B cell (primary cell): ENCODE results near the gene HSDL2. TPM values are rescaled to one million over a fixed set of nuclear protein-coding genes. Genes with fewer than 3 reads are reported as not detected.

ENCODE experiments used
- ATAC-seq: fragments of 200-7000 bp; cut with Tn5 transposase; one replicate; pipeline ENCODE4 v1.10.0; 2021; ENCODE audit warnings: low read depth, mild to moderate bottlenecking, moderate number of reproducible peaks, moderate library complexity
- CTCF ChIA-PET: fragments of 350-600 bp; sonication (Branson Sonifier 250); formaldehyde crosslinking; loops from one replicate; lab custom pipeline; 2021; ENCODE audit warnings: antibody characterized with exemption, inconsistent platforms; lab: Charles Lee
- POLR2A ChIA-PET: fragments of 350-600 bp; sonication (Branson Sonifier 250); formaldehyde crosslinking; loops from one replicate; lab custom pipeline; 2021; ENCODE audit warnings: antibody characterized with exemption; lab: Charles Lee
- DNase-seq: peaks from one replicate; pipeline ENCODE4 v3.0.0; 2013
- H2AFZ ChIP-seq: 2 replicates; pipeline ENCODE4 v1.6.1; 2012; ENCODE audit warnings: mild to moderate bottlenecking, low read depth, low read length; ENCODE audit not compliant: insufficient read depth, poor library complexity, severe bottlenecking
- H3K27ac ChIP-seq, 2 donors: 1 replicate in 1 of 2; 2 replicates in 1 of 2; pipeline ENCODE4 v1.5.1; 2012 to 2013; ENCODE audit warnings: low read length in 2 of 2, mild to moderate bottlenecking in 2 of 2, moderate library complexity in 1 of 2
- H3K27me3 ChIP-seq, 4 experiments: fragments of 200-600 bp in 1 of 4; sonication (generic) in 1 of 4; replicated peaks in 1 of 4; 1 replicate in 2 of 4; 2 replicates in 2 of 4; pipeline versions ENCODE4 v1.6.1 to v1.7.0; 2013 to 2016; ENCODE audit warnings: low read length in 3 of 4, mild to moderate bottlenecking in 2 of 4, mixed read lengths in 1 of 4, moderate library complexity in 1 of 4; ENCODE audit not compliant: insufficient read depth in 4 of 4, control insufficient read depth in 3 of 4; ENCODE audit errors: control extremely low read depth in 1 of 4
- H3K36me3 ChIP-seq, 2 experiments: replicated peaks in 1 of 2; 1 replicate in 1 of 2; 2 replicates in 1 of 2; pipeline versions ENCODE4 v1.6.1 to v1.7.1; 2013; ENCODE audit warnings: low read length in 1 of 2; ENCODE audit not compliant: insufficient read depth in 2 of 2, control insufficient read depth in 1 of 2; ENCODE audit errors: control extremely low read depth in 1 of 2, extremely low read depth in 1 of 2
- H3K4me1 ChIP-seq, 2 donors: fragments of 200-600 bp in 1 of 2; sonication (generic) in 1 of 2; 1 replicate in 1 of 2; 2 replicates in 1 of 2; pipeline versions ENCODE4 v1.5.1 to v1.6.1; 2013 to 2017; ENCODE audit warnings: low read length in 2 of 2; ENCODE audit not compliant: control insufficient read depth in 2 of 2, insufficient read depth in 2 of 2
- H3K4me2 ChIP-seq: replicated peaks from 2 replicates; pipeline ENCODE3; 2012; ENCODE audit warnings: mild to moderate bottlenecking, low read depth, low read length; ENCODE audit not compliant: poor library complexity, severe bottlenecking
- H3K4me3 ChIP-seq, 5 experiments: fragments of 200-600 bp in 1 of 5; sonication (generic) in 1 of 5; 1 replicate in 3 of 5; 2 replicates in 2 of 5; pipeline versions ENCODE4 v1.5.1 to v1.7.0; 2011 to 2016; ENCODE audit warnings: low read length in 4 of 5, mild to moderate bottlenecking in 4 of 5, low read depth in 2 of 5, control low read depth in 1 of 5, moderate library complexity in 1 of 5; ENCODE audit not compliant: insufficient read depth in 1 of 5; ENCODE audit errors: control extremely low read depth in 1 of 5, extremely low read depth in 1 of 5
- H3K79me2 ChIP-seq: fragments of 200-600 bp; sonication (generic); one replicate; pipeline ENCODE4 v1.6.0; 2016; ENCODE audit warnings: low read length; ENCODE audit not compliant: control insufficient read depth, insufficient read depth
- H3K9ac ChIP-seq: fragments of 200-600 bp; sonication (generic); 2 replicates; pipeline ENCODE4 v1.6.1; 2017; ENCODE audit warnings: mild to moderate bottlenecking, low read length, moderate library complexity
- H3K9me3 ChIP-seq, 3 donors: one replicate each; pipeline versions ENCODE4 v1.6.1 to v1.7.1; 2013; ENCODE audit warnings: low read length in 2 of 3; ENCODE audit not compliant: control insufficient read depth in 2 of 3, insufficient read depth in 1 of 3; ENCODE audit errors: control extremely low read depth in 1 of 3
- H4K20me1 ChIP-seq: 2 replicates; pipeline ENCODE4 v1.6.0; 2012; ENCODE audit warnings: mild to moderate bottlenecking, low read length; ENCODE audit not compliant: insufficient read depth, control insufficient read depth, poor library complexity, severe bottlenecking
- H3K27ac Mint-ChIP-seq: one replicate; pipeline ENCODE4 v1.8.0; 2021; ENCODE audit warnings: mixed read lengths
- H3K27me3 Mint-ChIP-seq: one replicate; pipeline ENCODE4 v1.8.0; 2021; ENCODE audit warnings: mixed read lengths
- H3K4me1 Mint-ChIP-seq: one replicate; pipeline ENCODE4 v1.8.0; 2021; ENCODE audit warnings: mixed read lengths
- H3K4me3 Mint-ChIP-seq: one replicate; pipeline ENCODE4 v1.8.0; 2021; ENCODE audit warnings: mixed read lengths
- H3K9me3 Mint-ChIP-seq: one replicate; pipeline ENCODE4 v1.8.0; 2022; ENCODE audit warnings: mixed read lengths; ENCODE audit not compliant: insufficient read depth
- EZH2 ChIP-seq: IDR thresholded peaks from 2 replicates; pipeline ENCODE4 v1.6.1; 2012; ENCODE audit warnings: borderline replicate concordance, low read depth, mild to moderate bottlenecking, moderate library complexity, low read length; ENCODE audit not compliant: insufficient read depth, poor library complexity, severe bottlenecking
- WGBS: methylation state at CpG from one replicate; pipeline ENCODE4 v1.1.5; 2013; ENCODE audit warnings: missing lambda C conversion rate; ENCODE audit not compliant: insufficient coverage; 5-methylcytosine and 5-hydroxymethylcytosine counted together
- intact Hi-C: fragments of 100-400 bp; cut with micrococcal nuclease; formaldehyde crosslinking; loops from one replicate; pipeline ENCODE4 v1.10.0; 2022
- polyA plus RNA-seq: library from polyadenylated mRNA; depleted of rRNA; stranded (reverse); fragments of >200 nt; gene quantifications from 2 replicates; pipeline ENCODE4 v1.2.3, GENCODE V29; 2012
- total RNA-seq, 2 donors: library from RNA; stranded (reverse); fragments of 120-200 nt in 1 of 2; gene quantifications; 1 replicate in 1 of 2; 2 replicates in 1 of 2; pipeline versions ENCODE4 v1.2.3 to v1.2.4, GENCODE V29; 2013 to 2022
- TF ChIP-seq, protein P1 (sequence below): fragments of 200-600 bp; IDR thresholded peaks from one replicate; pipeline ENCODE4 v1.8.0; 2022; ENCODE audit warnings: antibody characterized with exemption, mild to moderate bottlenecking

HSDL2 gene
- total and polyA plus RNA-seq, 2 donors (not counting 1 experiment from before 2014, with no cell fraction given), result 5.8 to 11.7 TPM

DNA sequence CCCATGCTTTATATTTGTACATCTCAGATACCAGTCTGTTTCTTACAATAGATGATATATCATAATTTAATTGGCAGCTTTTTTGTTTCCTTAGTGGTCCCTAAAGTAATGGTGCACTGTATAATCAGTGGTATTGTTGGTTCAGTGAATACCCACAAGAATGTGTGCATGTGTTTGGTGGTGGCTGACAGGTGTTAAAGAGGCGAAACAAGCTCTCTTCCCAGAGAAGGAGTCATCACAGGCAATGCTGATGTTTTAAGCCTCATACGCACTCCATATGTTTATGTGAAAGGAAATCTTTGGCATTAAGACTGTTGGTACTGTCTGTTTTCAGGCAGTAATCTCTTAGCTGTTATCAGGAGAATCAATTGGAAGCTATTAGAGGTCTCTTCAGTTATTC, 57.5 kb downstream of the HSDL2 start:
- Histone ChIP-seq H3K4me2 (no peak overlapping the region), H3K9ac (no peak overlapping the region), H3K9me3 (no peaks in the 10 kb centered on the region), H3K4me3 (no peak overlapping the region), H4K20me1 (no peaks in the 10 kb centered on the region), H3K27ac (no peak overlapping the region), H3K36me3 (no peaks in the 10 kb centered on the region), H3K27me3 (no peaks in the 10 kb centered on the region), H3K4me1 (no peaks in the 10 kb centered on the region), H2AFZ (no peak overlapping the region), H3K79me2 (no peaks in the 10 kb centered on the region)
- intact Hi-C loops, result no loop called here
- ChIA-PET CTCF (interaction anchor here (1.8 to 2.3 kb wide), 2 partner anchors 355 to 382 kb away, joined by 5 to 6 read pairs; no protein-coding TSS in a partner anchor), POLR2A (no interaction called here)
- no peaks in the 10 kb centered on the region for H3K4me1 Mint-ChIP-seq
- no peak for ATAC-seq
- no peak for DNase-seq
- H3K27me3 Mint-ChIP-seq, result no peaks in the 10 kb centered on the region
- no peak overlapping the region for H3K4me3 Mint-ChIP-seq
- no peaks in the 10 kb centered on the region for H3K9me3 Mint-ChIP-seq
- no peak overlapping the region for H3K27ac Mint-ChIP-seq
- 100% methylated on average over 2 of the region's 2 CpGs for WGBS
- no peak for TF ChIP-seq EZH2
- TF ChIP-seq, protein P1, sequence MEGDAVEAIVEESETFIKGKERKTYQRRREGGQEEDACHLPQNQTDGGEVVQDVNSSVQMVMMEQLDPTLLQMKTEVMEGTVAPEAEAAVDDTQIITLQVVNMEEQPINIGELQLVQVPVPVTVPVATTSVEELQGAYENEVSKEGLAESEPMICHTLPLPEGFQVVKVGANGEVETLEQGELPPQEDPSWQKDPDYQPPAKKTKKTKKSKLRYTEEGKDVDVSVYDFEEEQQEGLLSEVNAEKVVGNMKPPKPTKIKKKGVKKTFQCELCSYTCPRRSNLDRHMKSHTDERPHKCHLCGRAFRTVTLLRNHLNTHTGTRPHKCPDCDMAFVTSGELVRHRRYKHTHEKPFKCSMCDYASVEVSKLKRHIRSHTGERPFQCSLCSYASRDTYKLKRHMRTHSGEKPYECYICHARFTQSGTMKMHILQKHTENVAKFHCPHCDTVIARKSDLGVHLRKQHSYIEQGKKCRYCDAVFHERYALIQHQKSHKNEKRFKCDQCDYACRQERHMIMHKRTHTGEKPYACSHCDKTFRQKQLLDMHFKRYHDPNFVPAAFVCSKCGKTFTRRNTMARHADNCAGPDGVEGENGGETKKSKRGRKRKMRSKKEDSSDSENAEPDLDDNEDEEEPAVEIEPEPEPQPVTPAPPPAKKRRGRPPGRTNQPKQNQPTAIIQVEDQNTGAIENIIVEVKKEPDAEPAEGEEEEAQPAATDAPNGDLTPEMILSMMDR, result no peak

DNA sequence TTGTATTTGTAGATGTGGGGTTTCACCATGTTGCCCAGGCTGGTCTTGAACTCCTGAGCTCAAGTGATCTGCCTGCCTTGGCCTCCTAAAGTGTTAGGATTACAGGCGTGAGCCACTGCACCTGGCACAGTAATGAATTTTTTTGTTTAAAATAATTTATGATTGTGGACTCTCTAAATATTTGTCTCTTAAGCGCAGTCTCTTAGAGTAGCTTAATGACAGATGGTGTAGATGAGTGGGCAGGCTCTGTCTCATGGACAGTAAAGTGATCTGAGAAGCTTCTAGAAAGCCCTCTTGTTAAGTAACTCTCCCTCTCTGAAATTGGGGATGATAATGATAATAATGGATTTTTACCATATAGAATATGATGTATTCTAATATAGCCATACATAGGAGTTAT, 59.3 kb downstream of the HSDL2 start:
- H3K9ac ChIP-seq, result no peak overlapping the region
- H3K4me1 ChIP-seq, result no peaks in the 10 kb centered on the region
- intact Hi-C loops, result no loop called here
- H3K27me3 Mint-ChIP-seq, result no peaks in the 10 kb centered on the region
- H3K36me3 ChIP-seq, result no peaks in the 10 kb centered on the region
- DNase-seq, result no peak
- WGBS, result 100% methylated on average over 1 of the region's 2 CpGs
- no peak overlapping the region for H3K4me3 ChIP-seq
- H3K27ac ChIP-seq, result no peak overlapping the region
- H4K20me1 ChIP-seq, result no peaks in the 10 kb centered on the region
- CTCF ChIA-PET, result interaction anchor here (1.7 to 2.3 kb wide), 2 partner anchors 354 to 381 kb away, joined by 5 read pairs; no protein-coding TSS in a partner anchor
- H2AFZ ChIP-seq, result no peak overlapping the region
- H3K9me3 Mint-ChIP-seq, result no peaks in the 10 kb centered on the region
- no peak for ATAC-seq
- H3K27ac Mint-ChIP-seq, result no peak overlapping the region
- no peaks in the 10 kb centered on the region for H3K27me3 ChIP-seq
- no peak overlapping the region for H3K4me3 Mint-ChIP-seq
- no peaks in the 10 kb centered on the region for H3K79me2 ChIP-seq
- H3K9me3 ChIP-seq, result no peaks in the 10 kb centered on the region
- POLR2A ChIA-PET, result no interaction called here
- peaks cover 2% of the 10 kb centered on the region for H3K4me1 Mint-ChIP-seq
- TF ChIP-seq EZH2, result no peak
- no peak overlapping the region for H3K4me2 ChIP-seq
